Measurements from ENCODE around the gene ERBB4. TPM values are rescaled to one million over a fixed set of nuclear protein-coding genes. Genes with fewer than 3 reads are reported as not detected.

Gene ERBB4
- total RNA-seq, 4 donors from 2014 or later, result 0.59 to 1.5 (median 0.83) TPM

DNA sequence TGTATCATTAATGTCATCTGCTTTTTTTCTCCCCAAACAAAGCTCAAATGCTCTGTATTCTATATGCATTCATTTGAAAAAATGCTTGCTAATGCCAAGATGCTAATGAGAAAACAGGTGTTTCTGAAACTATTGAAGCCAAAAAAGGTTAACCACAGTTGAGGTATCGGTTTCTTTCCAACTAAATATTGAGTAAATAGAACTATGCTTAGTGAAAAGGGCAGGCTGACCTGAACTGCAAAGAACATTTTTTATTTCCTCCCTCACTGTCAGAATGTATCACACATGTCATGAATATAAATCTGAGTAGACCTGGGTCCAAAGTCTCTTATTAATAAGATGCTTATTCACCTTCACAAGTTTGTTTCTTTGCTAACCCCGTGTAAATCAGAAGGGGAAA is 1115.6 kb downstream of the ERBB4 start:
- no peak for DNase-seq (ENCODE audit: low spot score in 2 of 2)
- WGBS, 2 donors, result 63 to 64% methylated on average over 2 of the region's 2 CpGs
- TF ChIP-seq, protein P1, sequence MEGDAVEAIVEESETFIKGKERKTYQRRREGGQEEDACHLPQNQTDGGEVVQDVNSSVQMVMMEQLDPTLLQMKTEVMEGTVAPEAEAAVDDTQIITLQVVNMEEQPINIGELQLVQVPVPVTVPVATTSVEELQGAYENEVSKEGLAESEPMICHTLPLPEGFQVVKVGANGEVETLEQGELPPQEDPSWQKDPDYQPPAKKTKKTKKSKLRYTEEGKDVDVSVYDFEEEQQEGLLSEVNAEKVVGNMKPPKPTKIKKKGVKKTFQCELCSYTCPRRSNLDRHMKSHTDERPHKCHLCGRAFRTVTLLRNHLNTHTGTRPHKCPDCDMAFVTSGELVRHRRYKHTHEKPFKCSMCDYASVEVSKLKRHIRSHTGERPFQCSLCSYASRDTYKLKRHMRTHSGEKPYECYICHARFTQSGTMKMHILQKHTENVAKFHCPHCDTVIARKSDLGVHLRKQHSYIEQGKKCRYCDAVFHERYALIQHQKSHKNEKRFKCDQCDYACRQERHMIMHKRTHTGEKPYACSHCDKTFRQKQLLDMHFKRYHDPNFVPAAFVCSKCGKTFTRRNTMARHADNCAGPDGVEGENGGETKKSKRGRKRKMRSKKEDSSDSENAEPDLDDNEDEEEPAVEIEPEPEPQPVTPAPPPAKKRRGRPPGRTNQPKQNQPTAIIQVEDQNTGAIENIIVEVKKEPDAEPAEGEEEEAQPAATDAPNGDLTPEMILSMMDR (IDR thresholded peaks at IDR 0.05), result no peak
- intact Hi-C loops (cut with DNase I; ENCODE audit: low total_unique reads), result no loop called here
- H3K4me3 ChIP-seq (ENCODE audit: low read depth, poor library complexity, severe bottlenecking), result no peak overlapping the region

DNA sequence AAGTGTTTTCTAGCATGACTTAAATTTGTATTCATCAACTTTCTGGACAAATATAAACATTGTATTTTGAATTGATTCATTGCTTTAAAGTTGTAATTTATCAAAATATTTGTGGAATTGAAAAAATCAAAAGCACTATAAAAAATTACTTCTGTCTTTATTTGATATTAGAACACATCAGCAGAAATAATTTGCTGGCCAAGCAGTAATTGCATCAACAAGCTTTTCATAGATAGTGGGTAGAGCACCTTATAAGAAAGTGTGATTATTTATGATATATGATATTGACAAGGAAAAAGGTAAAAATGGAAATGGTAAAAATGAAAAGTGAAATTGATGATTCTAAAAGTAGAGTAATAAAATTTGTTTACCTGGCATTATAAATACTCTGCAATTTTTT is 1121.1 kb downstream of the ERBB4 start:
- intact Hi-C loops (cut with DNase I; ENCODE audit: low total_unique reads), result no loop called here
- H3K4me3 ChIP-seq (ENCODE audit: low read depth, poor library complexity, severe bottlenecking), result no peak overlapping the region
- no peak for TF ChIP-seq POLR2A (IDR thresholded peaks at IDR 0.05)
- no peak for DNase-seq (ENCODE audit: low spot score in 2 of 2)

DNA sequence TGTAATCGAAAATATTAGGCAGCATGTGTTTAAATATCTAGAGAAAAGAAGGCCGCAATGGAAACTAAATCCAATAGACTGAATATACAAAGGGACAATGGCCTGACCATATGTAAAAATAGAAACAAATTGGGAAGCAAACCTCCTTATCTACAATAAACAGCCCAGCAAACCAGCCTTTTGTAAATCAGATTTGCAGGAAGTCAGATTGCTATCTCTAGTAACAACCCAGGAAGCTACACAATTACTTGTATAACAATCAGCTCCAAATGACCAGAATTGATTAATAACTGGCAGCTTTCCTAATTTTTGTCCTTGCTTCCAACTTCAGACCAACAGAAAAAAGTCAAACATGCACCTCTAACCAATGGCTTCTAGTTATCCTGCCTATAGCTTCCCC is 1122.2 kb downstream of the ERBB4 start:
- 91 to 94% methylated on average over 2 of the region's 2 CpGs for WGBS, 2 donors

DNA sequence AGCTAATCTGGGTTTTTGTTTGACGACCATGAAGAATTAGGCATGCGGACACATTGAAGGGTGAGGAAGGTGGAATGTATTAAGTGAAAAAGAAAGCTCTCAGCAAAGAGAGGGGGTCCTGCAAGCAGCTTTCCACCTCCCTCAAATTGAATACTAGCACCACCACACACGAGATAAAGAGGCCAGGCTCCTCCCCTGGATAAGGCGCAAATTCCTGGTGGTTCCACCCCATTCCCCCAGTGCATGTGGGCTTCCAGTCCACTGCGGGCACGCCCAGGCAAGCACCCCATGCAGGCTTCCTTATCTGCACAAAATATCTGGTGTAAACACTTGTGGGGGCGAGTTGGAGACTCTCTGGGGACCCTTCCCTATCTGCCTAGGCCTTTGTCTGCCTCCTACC is 1124.9 kb downstream of the ERBB4 start:
- no peak overlapping the region for H3K4me3 ChIP-seq (ENCODE audit: low read depth, poor library complexity, severe bottlenecking)
- TF ChIP-seq POLR2A (IDR thresholded peaks at IDR 0.05), result no peak
- TF ChIP-seq, protein P1 (IDR thresholded peaks at IDR 0.05), result no peak
- intact Hi-C loops (cut with DNase I; ENCODE audit: low total_unique reads), result no loop called here
- 78% methylated on average over 7 of the region's 7 CpGs for WGBS, 2 donors
- no peak for DNase-seq (ENCODE audit: low spot score in 2 of 2)

More for the DNA sequence above, 1122.2 kb downstream of the ERBB4 start:
- DNase-seq (ENCODE audit: low spot score in 2 of 2), result no peak
- intact Hi-C loops (cut with DNase I; ENCODE audit: low total_unique reads), result no loop called here
- TF ChIP-seq, protein P1 (IDR thresholded peaks at IDR 0.05), result no peak
- no peak for TF ChIP-seq POLR2A (IDR thresholded peaks at IDR 0.05)
- H3K4me3 ChIP-seq (ENCODE audit: low read depth, poor library complexity, severe bottlenecking), result no peak overlapping the region

DNA sequence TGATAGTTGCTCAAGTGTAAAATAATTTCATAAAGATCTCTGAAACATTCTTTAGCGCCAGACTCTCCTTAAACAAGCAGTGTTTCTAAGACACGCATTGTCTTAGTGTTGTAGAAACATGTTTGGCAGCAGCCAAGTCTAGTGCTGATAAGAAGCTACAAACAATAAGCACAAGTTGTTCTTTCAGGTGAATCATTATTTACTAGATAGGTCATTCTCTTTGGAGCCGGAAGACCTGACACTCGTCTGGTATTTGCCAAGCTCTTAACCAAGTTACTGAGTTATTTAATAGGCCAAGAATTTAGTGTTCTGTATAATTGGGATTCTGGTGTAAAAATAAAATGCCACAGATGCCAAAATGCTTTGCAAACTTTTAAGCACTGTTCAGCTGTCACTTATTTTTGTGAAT is 1130.1 kb downstream of the ERBB4 start:
- H3K4me3 ChIP-seq (ENCODE audit: low read depth, poor library complexity, severe bottlenecking), result no peak overlapping the region
- TF ChIP-seq, protein P1 (IDR thresholded peaks at IDR 0.05), result no peak
- TF ChIP-seq POLR2A (IDR thresholded peaks at IDR 0.05), result no peak
- intact Hi-C loops (cut with DNase I; ENCODE audit: low total_unique reads), result no loop called here
- WGBS, 2 donors, result 38 to 40% methylated on average over 4 of the region's 4 CpGs
- DNase-seq (ENCODE audit: low spot score in 2 of 2), result no peak

DNA sequence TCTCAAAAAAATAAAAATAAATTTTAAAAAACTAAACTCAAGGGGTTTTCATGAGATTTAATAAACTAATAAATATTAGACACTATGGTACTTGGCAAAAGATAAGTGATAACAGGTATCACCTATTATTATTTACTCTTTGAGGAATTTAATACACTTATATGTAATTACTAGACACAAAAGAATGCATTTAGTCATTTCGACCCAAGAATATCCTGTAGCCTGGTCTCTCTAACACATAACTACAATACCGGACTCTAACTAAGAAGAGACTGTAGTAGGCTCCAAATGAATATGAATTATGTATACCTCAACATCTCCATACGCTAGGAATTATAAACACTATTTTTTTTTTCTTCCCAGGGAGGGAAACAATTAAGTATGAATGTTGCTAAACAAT is 1131.5 kb downstream of the ERBB4 start:
- H3K4me3 ChIP-seq (ENCODE audit: low read depth, poor library complexity, severe bottlenecking), result no peak overlapping the region
- no peak for DNase-seq (ENCODE audit: low spot score in 2 of 2)
- intact Hi-C loops (cut with DNase I; ENCODE audit: low total_unique reads), result no loop called here
- WGBS, 2 donors, result 85 to 89% methylated on average over 3 of the region's 3 CpGs
- TF ChIP-seq, protein P1 (IDR thresholded peaks at IDR 0.05), result no peak
- TF ChIP-seq POLR2A (IDR thresholded peaks at IDR 0.05), result no peak

All from lower leg skin (tissue), 4 donors.